A549 (cell line): ENCODE results near the gene WNT3A.

Source experiments
- BHLHE40 ChIP-seq: IDR thresholded peaks from 2 replicates; pipeline ENCODE4 v1.6.1; 2012; ENCODE audit warnings: low read depth, low read length, inconsistent platforms
- CEBPB ChIP-seq, 2 experiments: fragments of >200 bp in 1 of 2; sonication (Bioruptor Twin) in 1 of 2; formaldehyde crosslinking in 1 of 2; IDR thresholded peaks; 2 replicates each; pipeline ENCODE4 v1.6.1; 2012 to 2016
- POLR2A ChIP-seq: IDR thresholded peaks from 2 replicates; pipeline ENCODE4 v1.6.1; 2012; ENCODE audit warnings: mild to moderate bottlenecking, low read length
- TF ChIP-seq, protein P1 (sequence below): fragments of >200 bp; sonication (Bioruptor Twin); formaldehyde crosslinking; IDR thresholded peaks from 3 replicates; pipeline ENCODE4 v1.5.1; 2016

DNA sequence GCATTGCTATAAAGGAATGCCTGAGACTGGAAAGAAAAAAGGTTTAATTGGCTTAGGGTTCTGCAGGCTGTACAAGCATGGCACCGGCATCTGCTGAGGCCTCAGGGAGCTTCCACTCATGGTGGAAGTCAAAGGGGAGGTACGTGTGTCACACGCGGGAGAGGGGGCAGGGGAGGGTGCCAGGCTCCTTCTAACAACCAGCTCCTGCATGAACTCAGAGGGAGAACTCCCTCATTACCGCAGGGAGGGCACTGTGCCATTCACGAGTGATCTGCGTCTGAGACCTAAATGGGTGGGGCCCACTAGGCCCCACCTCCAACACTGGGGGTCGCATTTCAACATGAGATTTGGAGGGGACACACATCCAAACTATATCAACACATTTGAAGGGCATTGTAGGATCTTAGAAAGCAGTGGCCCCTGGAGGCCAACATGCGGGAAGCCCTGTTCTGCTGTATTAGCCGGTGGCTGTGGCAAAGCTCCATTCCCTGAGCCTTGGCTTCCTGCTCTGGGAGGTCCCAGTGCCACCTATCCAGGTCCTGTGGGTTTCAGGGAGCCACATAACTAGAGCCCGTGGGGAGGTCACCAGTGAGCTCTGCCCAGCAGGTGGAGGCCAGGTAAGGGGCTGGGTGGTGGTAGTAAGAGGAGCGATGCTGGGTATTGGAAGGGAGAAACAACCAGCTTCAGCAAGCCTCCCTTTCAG is 10.0 kb downstream of the WNT3A start:
- TF ChIP-seq, protein P1, sequence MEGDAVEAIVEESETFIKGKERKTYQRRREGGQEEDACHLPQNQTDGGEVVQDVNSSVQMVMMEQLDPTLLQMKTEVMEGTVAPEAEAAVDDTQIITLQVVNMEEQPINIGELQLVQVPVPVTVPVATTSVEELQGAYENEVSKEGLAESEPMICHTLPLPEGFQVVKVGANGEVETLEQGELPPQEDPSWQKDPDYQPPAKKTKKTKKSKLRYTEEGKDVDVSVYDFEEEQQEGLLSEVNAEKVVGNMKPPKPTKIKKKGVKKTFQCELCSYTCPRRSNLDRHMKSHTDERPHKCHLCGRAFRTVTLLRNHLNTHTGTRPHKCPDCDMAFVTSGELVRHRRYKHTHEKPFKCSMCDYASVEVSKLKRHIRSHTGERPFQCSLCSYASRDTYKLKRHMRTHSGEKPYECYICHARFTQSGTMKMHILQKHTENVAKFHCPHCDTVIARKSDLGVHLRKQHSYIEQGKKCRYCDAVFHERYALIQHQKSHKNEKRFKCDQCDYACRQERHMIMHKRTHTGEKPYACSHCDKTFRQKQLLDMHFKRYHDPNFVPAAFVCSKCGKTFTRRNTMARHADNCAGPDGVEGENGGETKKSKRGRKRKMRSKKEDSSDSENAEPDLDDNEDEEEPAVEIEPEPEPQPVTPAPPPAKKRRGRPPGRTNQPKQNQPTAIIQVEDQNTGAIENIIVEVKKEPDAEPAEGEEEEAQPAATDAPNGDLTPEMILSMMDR, result no peak
- no peak for TF ChIP-seq CEBPB (IDR thresholded peaks at IDR 0.05)
- no peak for TF ChIP-seq BHLHE40
- no peak for TF ChIP-seq POLR2A
